Parathyroid adenoma (tissue), 2 donors: ENCODE data around the gene GRB7.

Experiments
- H2AFZ ChIP-seq: fragments of 300-600 bp; sonication (generic); one replicate; pipeline ENCODE4 v1.7.0; 2017; ENCODE audit warnings: antibody characterized with exemption, mild to moderate bottlenecking
- H3K27ac ChIP-seq: fragments of 300-600 bp; sonication (generic); one replicate; pipeline ENCODE4 v1.7.0; 2017
- H3K27me3 ChIP-seq: fragments of 300-600 bp; sonication (generic); one replicate; pipeline ENCODE4 v1.7.0; 2017; ENCODE audit warnings: low read length; ENCODE audit not compliant: control insufficient read depth, insufficient read depth
- H3K36me3 ChIP-seq: fragments of 300-600 bp; sonication (generic); one replicate; pipeline ENCODE4 v1.7.0; 2017; ENCODE audit warnings: low read length; ENCODE audit not compliant: control insufficient read depth, insufficient read depth
- H3K4me1 ChIP-seq: fragments of 300-600 bp; sonication (generic); one replicate; pipeline ENCODE4 v1.7.0; 2017; ENCODE audit warnings: control low read depth
- H3K4me2 ChIP-seq: fragments of 300-600 bp; sonication (generic); one replicate; pipeline ENCODE4 v1.7.0; 2017; ENCODE audit warnings: low read length
- H3K4me3 ChIP-seq: fragments of 300-600 bp; sonication (generic); one replicate; pipeline ENCODE4 v1.7.0; 2017; ENCODE audit warnings: low read depth, low read length
- H3K79me2 ChIP-seq: fragments of 300-600 bp; sonication (generic); one replicate; pipeline ENCODE4 v1.7.0; 2017; ENCODE audit warnings: control low read depth
- H3K9ac ChIP-seq: fragments of 300-600 bp; sonication (generic); one replicate; pipeline ENCODE4 v1.7.0; 2017; ENCODE audit warnings: mild to moderate bottlenecking
- H3K9me3 ChIP-seq: fragments of 300-600 bp; sonication (generic); one replicate; pipeline ENCODE4 v1.7.0; 2017; ENCODE audit warnings: low read length; ENCODE audit not compliant: control insufficient read depth
- TF ChIP-seq, protein P1 (sequence below): fragments of 300-600 bp; sonication (generic); IDR thresholded peaks from one replicate; pipeline ENCODE4 v1.7.0; 2017; ENCODE audit warnings: antibody characterized with exemption, mild to moderate bottlenecking
- donor health status: primary hyperparathyroidism.

Gene GRB7

GRCh38 chr17:39777534-39778365 lies 40.0 kb downstream of the GRB7 start:
- H3K9me3 ChIP-seq: no peaks in the 10 kb centered on the region
- no peak overlapping the region for H2AFZ ChIP-seq
- no peaks in the 10 kb centered on the region for H3K79me2 ChIP-seq
- no peak overlapping the region for H3K9ac ChIP-seq
- no peaks in the 10 kb centered on the region for H3K27me3 ChIP-seq
- H3K27ac ChIP-seq: no peak overlapping the region
- no peaks in the 10 kb centered on the region for H3K4me1 ChIP-seq
- TF ChIP-seq, protein P1, sequence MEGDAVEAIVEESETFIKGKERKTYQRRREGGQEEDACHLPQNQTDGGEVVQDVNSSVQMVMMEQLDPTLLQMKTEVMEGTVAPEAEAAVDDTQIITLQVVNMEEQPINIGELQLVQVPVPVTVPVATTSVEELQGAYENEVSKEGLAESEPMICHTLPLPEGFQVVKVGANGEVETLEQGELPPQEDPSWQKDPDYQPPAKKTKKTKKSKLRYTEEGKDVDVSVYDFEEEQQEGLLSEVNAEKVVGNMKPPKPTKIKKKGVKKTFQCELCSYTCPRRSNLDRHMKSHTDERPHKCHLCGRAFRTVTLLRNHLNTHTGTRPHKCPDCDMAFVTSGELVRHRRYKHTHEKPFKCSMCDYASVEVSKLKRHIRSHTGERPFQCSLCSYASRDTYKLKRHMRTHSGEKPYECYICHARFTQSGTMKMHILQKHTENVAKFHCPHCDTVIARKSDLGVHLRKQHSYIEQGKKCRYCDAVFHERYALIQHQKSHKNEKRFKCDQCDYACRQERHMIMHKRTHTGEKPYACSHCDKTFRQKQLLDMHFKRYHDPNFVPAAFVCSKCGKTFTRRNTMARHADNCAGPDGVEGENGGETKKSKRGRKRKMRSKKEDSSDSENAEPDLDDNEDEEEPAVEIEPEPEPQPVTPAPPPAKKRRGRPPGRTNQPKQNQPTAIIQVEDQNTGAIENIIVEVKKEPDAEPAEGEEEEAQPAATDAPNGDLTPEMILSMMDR: no peak
- H3K36me3 ChIP-seq: no peaks in the 10 kb centered on the region
- no peak overlapping the region for H3K4me3 ChIP-seq
- H3K4me2 ChIP-seq: no peak overlapping the region

DNA sequence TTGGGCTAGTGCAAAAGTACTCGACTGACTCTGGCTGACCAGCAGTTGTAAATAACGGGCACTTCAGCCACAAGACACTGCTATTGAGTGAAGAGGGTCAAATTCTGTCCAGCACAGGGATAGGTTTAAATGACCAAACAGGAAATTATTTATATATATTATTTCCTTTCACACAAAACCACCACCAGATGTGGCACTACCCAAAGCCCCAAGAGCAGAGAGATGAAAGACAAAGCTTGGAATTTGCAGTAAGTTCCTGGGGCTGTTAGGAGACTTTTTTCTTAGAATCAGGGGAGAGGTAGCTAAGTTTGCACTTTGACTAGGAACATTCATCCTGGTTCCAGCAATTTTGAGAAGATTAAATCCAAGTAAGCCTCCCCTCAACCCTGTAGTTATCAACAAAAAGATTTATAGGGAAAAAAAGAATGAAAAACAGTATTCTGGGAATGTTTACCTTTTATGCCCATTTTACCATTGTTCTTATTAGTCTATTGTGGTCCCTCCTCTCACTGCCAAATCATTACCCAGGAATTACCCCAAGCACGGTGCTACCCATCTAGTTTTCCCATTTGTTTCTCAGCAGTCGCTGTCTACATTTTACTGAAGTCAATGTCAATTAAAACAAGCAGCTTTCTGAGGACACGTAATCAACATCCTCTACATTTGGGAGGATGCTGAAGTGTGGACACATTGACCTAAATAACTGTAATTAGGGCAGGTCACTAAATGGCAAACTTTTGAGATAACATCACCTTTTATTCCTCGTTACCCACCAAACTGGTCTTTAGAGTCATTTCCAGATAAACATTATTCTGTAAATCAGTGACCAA lies 43.5 kb downstream of the GRB7 start:
- Histone ChIP-seq H3K79me2 (no peaks in the 10 kb centered on the region), H3K9ac (no peak overlapping the region)

DNA sequence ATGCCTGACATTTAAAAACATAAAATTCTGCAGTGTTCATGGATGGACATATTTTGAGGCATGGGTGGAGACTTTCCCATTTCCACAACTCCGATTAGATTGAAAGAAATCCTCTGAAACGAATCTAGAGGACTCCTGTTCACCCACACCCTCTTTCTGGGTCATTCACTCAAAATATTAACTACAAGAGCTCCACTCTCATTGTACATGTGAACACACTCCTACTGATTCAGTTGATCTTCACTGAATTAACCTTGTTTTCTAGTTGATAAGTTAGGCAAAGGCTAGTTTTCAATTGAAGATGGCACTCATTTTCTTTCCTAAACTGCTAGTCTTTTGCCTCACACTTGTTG lies 44.1 kb downstream of the GRB7 start:
- Histone ChIP-seq H3K9ac (no peak overlapping the region), H3K79me2 (no peaks in the 10 kb centered on the region), H3K4me1 (no peaks in the 10 kb centered on the region), H3K4me3 (no peak overlapping the region), H3K4me2 (no peak overlapping the region), H3K36me3 (no peaks in the 10 kb centered on the region), H3K9me3 (no peaks in the 10 kb centered on the region), H3K27ac (no peak overlapping the region), H3K27me3 (no peaks in the 10 kb centered on the region), H2AFZ (no peak overlapping the region)
- TF ChIP-seq, protein P1: no peak

More for the DNA sequence above, 43.5 kb downstream of the GRB7 start:
- Histone ChIP-seq H3K27ac (no peak overlapping the region), H3K4me2 (no peak overlapping the region), H3K27me3 (no peaks in the 10 kb centered on the region), H3K9me3 (no peaks in the 10 kb centered on the region), H3K4me3 (no peak overlapping the region), H3K4me1 (no peaks in the 10 kb centered on the region), H2AFZ (no peak overlapping the region), H3K36me3 (no peaks in the 10 kb centered on the region)
- TF ChIP-seq, protein P1: no peak

DNA sequence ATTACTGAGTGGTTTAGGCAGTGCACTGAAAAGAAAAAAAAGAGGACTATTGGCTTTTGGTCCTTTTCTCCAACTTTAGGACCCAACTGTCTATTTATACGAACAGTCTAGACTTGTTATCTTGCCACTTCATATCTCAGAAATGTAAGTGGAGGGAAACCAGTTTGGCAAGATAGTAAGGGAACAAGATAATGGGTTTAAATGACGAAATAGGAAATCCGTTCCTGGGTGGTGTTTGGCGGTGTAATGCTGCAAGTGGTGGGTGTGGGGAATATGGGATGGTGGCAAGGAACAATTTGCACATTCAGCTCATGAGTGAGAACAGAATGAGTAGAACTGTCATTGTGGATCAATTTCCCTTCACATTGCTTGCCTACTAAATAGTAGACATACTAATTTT lies 44.7 kb downstream of the GRB7 start:
- Histone ChIP-seq H3K4me1 (no peaks in the 10 kb centered on the region), H3K27ac (no peak overlapping the region)
- TF ChIP-seq, protein P1: no peak

More for the DNA sequence above, 44.7 kb downstream of the GRB7 start:
- Histone ChIP-seq H3K27me3 (no peaks in the 10 kb centered on the region), H3K36me3 (no peaks in the 10 kb centered on the region), H3K4me2 (no peak overlapping the region), H3K79me2 (no peaks in the 10 kb centered on the region), H3K9ac (no peak overlapping the region), H3K4me3 (no peak overlapping the region), H3K9me3 (no peaks in the 10 kb centered on the region), H2AFZ (no peak overlapping the region)
